Measurements from ENCODE around the gene KRT85. TPM values are rescaled to one million over a fixed set of nuclear protein-coding genes. Genes with fewer than 3 reads are reported as not detected.

The KRT85 gene
- polyA plus RNA-seq, 2 of the 4 experiments (the other 2 are of a cell fraction): 3.7 TPM; not detected in 1

DNA sequence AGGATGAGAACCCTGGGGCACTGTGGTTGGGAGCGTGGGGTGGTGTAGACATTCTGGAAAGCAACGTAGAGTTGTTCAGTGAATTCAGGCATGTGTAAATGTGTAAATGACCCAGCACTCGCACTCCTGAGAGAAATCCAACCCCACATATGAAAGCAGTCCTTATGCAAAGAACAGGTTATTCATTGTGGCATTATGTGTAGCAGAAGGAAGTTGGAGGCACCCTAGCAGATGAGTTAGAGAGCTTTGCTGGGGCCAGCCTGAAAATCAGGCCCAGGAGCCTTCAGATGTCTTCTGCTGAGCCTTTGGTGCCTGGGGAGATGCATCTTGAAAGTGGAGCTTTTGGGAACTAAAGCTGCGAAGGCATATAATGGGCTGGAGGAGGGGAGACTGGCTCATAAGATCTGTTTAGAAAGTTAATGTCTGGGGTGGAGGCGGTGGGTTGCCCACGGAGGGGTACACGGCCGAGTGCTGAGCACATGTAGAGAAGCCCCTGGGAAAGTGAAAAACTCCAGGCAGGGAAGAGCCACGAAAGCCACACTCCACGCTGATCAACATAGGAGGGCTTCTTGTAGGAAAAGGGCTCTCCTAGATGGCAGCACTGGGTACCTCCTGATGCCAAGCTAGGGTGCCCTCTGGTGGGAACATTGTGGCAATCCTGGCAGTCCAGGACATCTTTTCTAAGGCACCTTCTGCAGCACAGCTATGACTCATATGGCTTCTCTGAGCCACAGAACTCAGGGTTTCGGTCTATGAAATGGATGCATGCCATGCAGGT, 40.0 kb downstream of the KRT85 start (continued):
- TF ChIP-seq, protein P1, sequence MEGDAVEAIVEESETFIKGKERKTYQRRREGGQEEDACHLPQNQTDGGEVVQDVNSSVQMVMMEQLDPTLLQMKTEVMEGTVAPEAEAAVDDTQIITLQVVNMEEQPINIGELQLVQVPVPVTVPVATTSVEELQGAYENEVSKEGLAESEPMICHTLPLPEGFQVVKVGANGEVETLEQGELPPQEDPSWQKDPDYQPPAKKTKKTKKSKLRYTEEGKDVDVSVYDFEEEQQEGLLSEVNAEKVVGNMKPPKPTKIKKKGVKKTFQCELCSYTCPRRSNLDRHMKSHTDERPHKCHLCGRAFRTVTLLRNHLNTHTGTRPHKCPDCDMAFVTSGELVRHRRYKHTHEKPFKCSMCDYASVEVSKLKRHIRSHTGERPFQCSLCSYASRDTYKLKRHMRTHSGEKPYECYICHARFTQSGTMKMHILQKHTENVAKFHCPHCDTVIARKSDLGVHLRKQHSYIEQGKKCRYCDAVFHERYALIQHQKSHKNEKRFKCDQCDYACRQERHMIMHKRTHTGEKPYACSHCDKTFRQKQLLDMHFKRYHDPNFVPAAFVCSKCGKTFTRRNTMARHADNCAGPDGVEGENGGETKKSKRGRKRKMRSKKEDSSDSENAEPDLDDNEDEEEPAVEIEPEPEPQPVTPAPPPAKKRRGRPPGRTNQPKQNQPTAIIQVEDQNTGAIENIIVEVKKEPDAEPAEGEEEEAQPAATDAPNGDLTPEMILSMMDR (IDR thresholded peaks at IDR 0.05): peak; percentile 100
- TF ChIP-seq, protein P2, sequence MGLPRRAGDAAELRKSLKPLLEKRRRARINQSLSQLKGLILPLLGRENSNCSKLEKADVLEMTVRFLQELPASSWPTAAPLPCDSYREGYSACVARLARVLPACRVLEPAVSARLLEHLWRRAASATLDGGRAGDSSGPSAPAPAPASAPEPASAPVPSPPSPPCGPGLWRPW (IDR thresholded peaks at IDR 0.05): no peak
- no peak for TF ChIP-seq BHLHE40 (IDR thresholded peaks at IDR 0.05; ENCODE audit: low read depth, low read length)
- TF ChIP-seq, protein P3, sequence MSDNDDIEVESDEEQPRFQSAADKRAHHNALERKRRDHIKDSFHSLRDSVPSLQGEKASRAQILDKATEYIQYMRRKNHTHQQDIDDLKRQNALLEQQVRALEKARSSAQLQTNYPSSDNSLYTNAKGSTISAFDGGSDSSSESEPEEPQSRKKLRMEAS (IDR thresholded peaks at IDR 0.05): peak; percentile 85
- TF ChIP-seq RFX5 (IDR thresholded peaks at IDR 0.05): no peak
- no peak for TF ChIP-seq HEYL (CRISPR knock-in tag; IDR thresholded peaks at IDR 0.05)
- TF ChIP-seq TP53 (CRISPR knock-in tag; IDR thresholded peaks at IDR 0.05): peak; percentile 78
- no peak for TF ChIP-seq NR3C1 (IDR thresholded peaks at IDR 0.05)
- TF ChIP-seq ZSCAN20 (CRISPR knock-in tag; IDR thresholded peaks at IDR 0.05): no peak
- TF ChIP-seq MAFK (IDR thresholded peaks at IDR 0.05; ENCODE audit: partially characterized antibody): no peak
- TF ChIP-seq POLR2AphosphoS2 (conservative IDR thresholded peaks at IDR 0.05; ENCODE audit: low read length): no peak
- no peak for TF ChIP-seq PHF8 (IDR thresholded peaks at IDR 0.05; ENCODE audit: borderline replicate concordance, low read depth)
- TF ChIP-seq, protein P4, sequence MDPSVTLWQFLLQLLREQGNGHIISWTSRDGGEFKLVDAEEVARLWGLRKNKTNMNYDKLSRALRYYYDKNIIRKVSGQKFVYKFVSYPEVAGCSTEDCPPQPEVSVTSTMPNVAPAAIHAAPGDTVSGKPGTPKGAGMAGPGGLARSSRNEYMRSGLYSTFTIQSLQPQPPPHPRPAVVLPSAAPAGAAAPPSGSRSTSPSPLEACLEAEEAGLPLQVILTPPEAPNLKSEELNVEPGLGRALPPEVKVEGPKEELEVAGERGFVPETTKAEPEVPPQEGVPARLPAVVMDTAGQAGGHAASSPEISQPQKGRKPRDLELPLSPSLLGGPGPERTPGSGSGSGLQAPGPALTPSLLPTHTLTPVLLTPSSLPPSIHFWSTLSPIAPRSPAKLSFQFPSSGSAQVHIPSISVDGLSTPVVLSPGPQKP (IDR thresholded peaks at IDR 0.05; ENCODE audit: low read depth, low read length): no peak

DNA sequence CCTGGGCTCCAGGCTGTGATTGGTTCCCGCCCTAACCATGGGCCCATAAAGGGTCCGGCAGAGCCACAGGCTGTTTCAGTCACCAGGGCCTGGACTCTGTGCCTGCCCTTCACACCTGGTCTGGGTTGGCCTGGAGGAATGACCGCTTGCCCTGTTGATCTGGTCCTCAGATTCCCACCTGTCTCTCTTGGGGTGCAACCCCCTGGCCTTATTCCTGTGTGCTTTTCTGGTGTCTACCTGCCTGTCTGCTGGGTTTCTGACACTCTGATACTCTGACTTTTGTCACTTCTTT, 43.2 kb downstream of the KRT85 start:
- no peak for DNase-seq (ENCODE audit: low read depth in 1 of 2, low spot score in 1 of 2)
- peaks cover 19% of the 10 kb centered on the region for H3K4me1 ChIP-seq
- no peak overlapping the region for H3K4me3 ChIP-seq
- TF ChIP-seq TP53 (CRISPR knock-in tag; IDR thresholded peaks at IDR 0.05): no peak
- TF ChIP-seq, protein P1 (IDR thresholded peaks at IDR 0.05): no peak
- no peak for TF ChIP-seq CBX8 (IDR thresholded peaks at IDR 0.05)
- no peak for TF ChIP-seq BHLHE40 (IDR thresholded peaks at IDR 0.05; ENCODE audit: low read depth, low read length)
- no peak for TF ChIP-seq GATA3 (IDR thresholded peaks at IDR 0.05; ENCODE audit: borderline replicate concordance)
- TF ChIP-seq RFX5 (IDR thresholded peaks at IDR 0.05): no peak
- no peak for TF ChIP-seq EP300 (IDR thresholded peaks at IDR 0.05)
- TF ChIP-seq RNF2 (IDR thresholded peaks at IDR 0.05; ENCODE audit: borderline replicate concordance, low read depth): no peak
- TF ChIP-seq KDM1A (IDR thresholded peaks at IDR 0.05; ENCODE audit: low read depth): no peak
- TF ChIP-seq MYC (IDR thresholded peaks at IDR 0.05; ENCODE audit: borderline replicate concordance, low read length): no peak
- TF ChIP-seq ZC3H11A (IDR thresholded peaks at IDR 0.05): no peak
- no peak for TF ChIP-seq ZFP36 (IDR thresholded peaks at IDR 0.05; ENCODE audit: borderline replicate concordance, partially characterized antibody)
- TF ChIP-seq SMC3 (IDR thresholded peaks at IDR 0.05): no peak
- no peak for TF ChIP-seq NR3C1 (IDR thresholded peaks at IDR 0.05)
- TF ChIP-seq EHF (CRISPR knock-in tag; IDR thresholded peaks at IDR 0.05): no peak
- TF ChIP-seq FOSL2 (IDR thresholded peaks at IDR 0.05): no peak
- TF ChIP-seq FOSL2 (CRISPR knock-in tag; IDR thresholded peaks at IDR 0.05): no peak
- no peak for TF ChIP-seq HDAC2 (IDR thresholded peaks at IDR 0.05)
- CTCF ChIA-PET: interaction anchor here (1.6 to 15.7 kb wide), 6 partner anchors 9 to 657 kb away, joined by 4 to 387 read pairs (median 49); partner anchors contain the start of gene KRT86
- no peak overlapping the region for H3K4me2 ChIP-seq
- peak overlapping the region; percentile 13 to 81; a peak in 4 of 6 replicates for H3K27ac ChIP-seq
- no peak for FAIRE-seq
- POLR2A ChIA-PET: no interaction called here
- H3K9me3 ChIP-seq: no peaks in the 10 kb centered on the region
- 100% methylated on average over 3 of the region's 3 CpGs for WGBS (ENCODE audit: missing lambda C conversion rate)
- no peak for ATAC-seq
